ENCODE results near the gene CCNL2.

Gene CCNL2

DNA sequence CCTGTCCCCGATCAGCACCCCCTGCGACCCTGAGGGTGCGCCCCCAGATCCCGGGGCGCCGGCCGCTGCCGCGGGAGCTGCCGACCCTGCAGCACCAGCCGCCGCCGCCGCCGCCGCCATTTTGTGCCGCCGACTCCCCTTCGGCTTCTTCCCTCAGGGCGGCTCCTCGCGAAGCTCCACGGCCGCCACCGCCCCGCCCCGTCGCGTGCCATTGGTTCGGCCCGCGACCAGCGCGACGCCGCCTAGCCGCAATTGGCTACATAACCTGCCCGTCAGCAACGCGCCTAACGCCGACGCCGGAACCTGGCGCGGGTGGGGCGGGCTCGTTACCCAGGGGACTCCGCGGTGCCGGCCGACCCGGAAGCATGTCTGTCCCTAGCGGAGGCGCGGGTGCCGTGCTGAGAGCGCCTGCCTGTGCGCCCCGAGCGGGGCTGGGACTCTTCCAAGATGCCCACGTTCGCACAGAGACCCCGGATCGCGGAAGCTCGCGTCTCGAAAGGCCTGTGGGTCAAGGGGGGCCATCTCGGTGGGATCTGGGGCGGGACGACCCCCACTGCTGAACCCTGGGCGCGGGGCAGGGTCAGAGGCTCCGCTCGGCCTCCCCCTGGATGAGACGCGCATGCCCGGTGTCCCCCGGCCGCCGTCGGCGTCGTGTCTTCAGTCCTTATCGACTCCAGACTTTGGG is at the start of gene CCNL2 (continued):
- TF ChIP-seq ZBTB8A (tag by site-specific recombination; IDR thresholded peaks at IDR 0.05) (peak; percentile 81), OVOL3 (tag by site-specific recombination; IDR thresholded peaks at IDR 0.05) (peak; percentile 56; the same call in 1 of the 2 replicates), ZNF624 (tag by site-specific recombination; IDR thresholded peaks at IDR 0.05) (no peak), ZNF777 (tag by site-specific recombination; IDR thresholded peaks at IDR 0.05; ENCODE audit: borderline replicate concordance) (no peak), KLF9 (tag by site-specific recombination; IDR thresholded peaks at IDR 0.05; ENCODE audit: low read depth) (peak; percentile 37), SP3 (tag by site-specific recombination; IDR thresholded peaks at IDR 0.05) (peak; percentile 87), ZNF629 (tag by site-specific recombination; IDR thresholded peaks at IDR 0.05) (peak; percentile 49; the same call in 1 of the 2 replicates), ZSCAN30 (tag by site-specific recombination; IDR thresholded peaks at IDR 0.05) (peak; percentile 50; the same call in 1 of the 2 replicates), ZNF571 (tag by site-specific recombination; IDR thresholded peaks at IDR 0.05) (no peak), ZNF350 (tag by site-specific recombination; IDR thresholded peaks at IDR 0.05) (no peak), PRDM1 (tag by site-specific recombination; IDR thresholded peaks at IDR 0.05) (no peak), ZNF747 (tag by site-specific recombination; IDR thresholded peaks at IDR 0.05) (no peak), ZIC2 (tag by site-specific recombination; IDR thresholded peaks at IDR 0.05) (peak; percentile 68), ZNF10 (tag by site-specific recombination; IDR thresholded peaks at IDR 0.05) (no peak), ZNF561 (tag by site-specific recombination; IDR thresholded peaks at IDR 0.05; ENCODE audit: borderline replicate concordance) (peak; percentile 65; the same call in 1 of the 2 replicates), ZNF132 (tag by site-specific recombination; IDR thresholded peaks at IDR 0.05; ENCODE audit: borderline replicate concordance) (no peak), ZBTB1 (tag by site-specific recombination; IDR thresholded peaks at IDR 0.05) (no peak), ZNF558 (tag by site-specific recombination; IDR thresholded peaks at IDR 0.05) (no peak), GFI1B (tag by site-specific recombination; IDR thresholded peaks at IDR 0.05) (no peak), ZNF660 (tag by site-specific recombination; IDR thresholded peaks at IDR 0.05) (0 out of 2 replicates have a peak, but pooled peaks have one; percentile 62), ZFP37 (tag by site-specific recombination; IDR thresholded peaks at IDR 0.05) (peak; percentile 49; the same call in 1 of the 2 replicates), ZNF175 (tag by site-specific recombination; IDR thresholded peaks at IDR 0.05) (no peak), EGR2 (tag by site-specific recombination; IDR thresholded peaks at IDR 0.05; ENCODE audit: low read depth) (peak; percentile 62)
- TF ChIP-seq, protein P1, sequence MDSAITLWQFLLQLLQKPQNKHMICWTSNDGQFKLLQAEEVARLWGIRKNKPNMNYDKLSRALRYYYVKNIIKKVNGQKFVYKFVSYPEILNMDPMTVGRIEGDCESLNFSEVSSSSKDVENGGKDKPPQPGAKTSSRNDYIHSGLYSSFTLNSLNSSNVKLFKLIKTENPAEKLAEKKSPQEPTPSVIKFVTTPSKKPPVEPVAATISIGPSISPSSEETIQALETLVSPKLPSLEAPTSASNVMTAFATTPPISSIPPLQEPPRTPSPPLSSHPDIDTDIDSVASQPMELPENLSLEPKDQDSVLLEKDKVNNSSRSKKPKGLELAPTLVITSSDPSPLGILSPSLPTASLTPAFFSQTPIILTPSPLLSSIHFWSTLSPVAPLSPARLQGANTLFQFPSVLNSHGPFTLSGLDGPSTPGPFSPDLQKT (IDR thresholded peaks at IDR 0.05; ENCODE audit: borderline replicate concordance, low read depth, low read length), result peak; percentile 82; the same call in 1 of the 2 replicates
- TF ChIP-seq, protein P2, sequence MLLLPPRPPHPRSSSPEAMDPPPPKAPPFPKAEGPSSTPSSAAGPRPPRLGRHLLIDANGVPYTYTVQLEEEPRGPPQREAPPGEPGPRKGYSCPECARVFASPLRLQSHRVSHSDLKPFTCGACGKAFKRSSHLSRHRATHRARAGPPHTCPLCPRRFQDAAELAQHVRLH (tag by site-specific recombination; IDR thresholded peaks at IDR 0.05), result no peak
- TF ChIP-seq, protein P3, sequence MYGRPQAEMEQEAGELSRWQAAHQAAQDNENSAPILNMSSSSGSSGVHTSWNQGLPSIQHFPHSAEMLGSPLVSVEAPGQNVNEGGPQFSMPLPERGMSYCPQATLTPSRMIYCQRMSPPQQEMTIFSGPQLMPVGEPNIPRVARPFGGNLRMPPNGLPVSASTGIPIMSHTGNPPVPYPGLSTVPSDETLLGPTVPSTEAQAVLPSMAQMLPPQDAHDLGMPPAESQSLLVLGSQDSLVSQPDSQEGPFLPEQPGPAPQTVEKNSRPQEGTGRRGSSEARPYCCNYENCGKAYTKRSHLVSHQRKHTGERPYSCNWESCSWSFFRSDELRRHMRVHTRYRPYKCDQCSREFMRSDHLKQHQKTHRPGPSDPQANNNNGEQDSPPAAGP (tag by site-specific recombination; IDR thresholded peaks at IDR 0.05), result no peak
- TF ChIP-seq, protein P4, sequence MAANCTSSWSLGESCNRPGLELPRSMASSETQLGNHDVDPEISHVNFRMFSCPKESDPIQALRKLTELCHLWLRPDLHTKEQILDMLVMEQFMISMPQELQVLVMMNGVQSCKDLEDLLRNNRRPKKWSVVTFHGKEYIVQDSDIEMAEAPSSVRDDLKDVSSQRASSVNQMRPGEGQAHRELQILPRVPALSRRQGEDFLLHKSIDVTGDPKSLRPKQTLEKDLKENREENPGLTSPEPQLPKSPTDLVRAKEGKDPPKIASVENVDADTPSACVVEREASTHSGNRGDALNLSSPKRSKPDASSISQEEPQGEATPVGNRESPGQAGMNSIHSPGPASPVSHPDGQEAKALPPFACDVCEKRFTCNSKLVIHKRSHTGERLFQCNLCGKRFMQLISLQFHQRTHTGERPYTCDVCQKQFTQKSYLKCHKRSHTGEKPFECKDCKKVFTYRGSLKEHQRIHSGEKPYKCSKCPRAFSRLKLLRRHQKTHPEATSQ (tag by site-specific recombination; IDR thresholded peaks at IDR 0.05), result peak; percentile 48; the same call in 1 of the 2 replicates
- TF ChIP-seq, protein P5, sequence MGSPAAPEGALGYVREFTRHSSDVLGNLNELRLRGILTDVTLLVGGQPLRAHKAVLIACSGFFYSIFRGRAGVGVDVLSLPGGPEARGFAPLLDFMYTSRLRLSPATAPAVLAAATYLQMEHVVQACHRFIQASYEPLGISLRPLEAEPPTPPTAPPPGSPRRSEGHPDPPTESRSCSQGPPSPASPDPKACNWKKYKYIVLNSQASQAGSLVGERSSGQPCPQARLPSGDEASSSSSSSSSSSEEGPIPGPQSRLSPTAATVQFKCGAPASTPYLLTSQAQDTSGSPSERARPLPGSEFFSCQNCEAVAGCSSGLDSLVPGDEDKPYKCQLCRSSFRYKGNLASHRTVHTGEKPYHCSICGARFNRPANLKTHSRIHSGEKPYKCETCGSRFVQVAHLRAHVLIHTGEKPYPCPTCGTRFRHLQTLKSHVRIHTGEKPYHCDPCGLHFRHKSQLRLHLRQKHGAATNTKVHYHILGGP (tag by site-specific recombination; IDR thresholded peaks at IDR 0.05), result no peak
- TF ChIP-seq, protein P6, sequence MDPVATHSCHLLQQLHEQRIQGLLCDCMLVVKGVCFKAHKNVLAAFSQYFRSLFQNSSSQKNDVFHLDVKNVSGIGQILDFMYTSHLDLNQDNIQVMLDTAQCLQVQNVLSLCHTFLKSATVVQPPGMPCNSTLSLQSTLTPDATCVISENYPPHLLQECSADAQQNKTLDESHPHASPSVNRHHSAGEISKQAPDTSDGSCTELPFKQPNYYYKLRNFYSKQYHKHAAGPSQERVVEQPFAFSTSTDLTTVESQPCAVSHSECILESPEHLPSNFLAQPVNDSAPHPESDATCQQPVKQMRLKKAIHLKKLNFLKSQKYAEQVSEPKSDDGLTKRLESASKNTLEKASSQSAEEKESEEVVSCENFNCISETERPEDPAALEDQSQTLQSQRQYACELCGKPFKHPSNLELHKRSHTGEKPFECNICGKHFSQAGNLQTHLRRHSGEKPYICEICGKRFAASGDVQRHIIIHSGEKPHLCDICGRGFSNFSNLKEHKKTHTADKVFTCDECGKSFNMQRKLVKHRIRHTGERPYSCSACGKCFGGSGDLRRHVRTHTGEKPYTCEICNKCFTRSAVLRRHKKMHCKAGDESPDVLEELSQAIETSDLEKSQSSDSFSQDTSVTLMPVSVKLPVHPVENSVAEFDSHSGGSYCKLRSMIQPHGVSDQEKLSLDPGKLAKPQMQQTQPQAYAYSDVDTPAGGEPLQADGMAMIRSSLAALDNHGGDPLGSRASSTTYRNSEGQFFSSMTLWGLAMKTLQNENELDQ (tag by site-specific recombination; IDR thresholded peaks at IDR 0.05; ENCODE audit: low read depth), result no peak
- TF ChIP-seq, protein P7, sequence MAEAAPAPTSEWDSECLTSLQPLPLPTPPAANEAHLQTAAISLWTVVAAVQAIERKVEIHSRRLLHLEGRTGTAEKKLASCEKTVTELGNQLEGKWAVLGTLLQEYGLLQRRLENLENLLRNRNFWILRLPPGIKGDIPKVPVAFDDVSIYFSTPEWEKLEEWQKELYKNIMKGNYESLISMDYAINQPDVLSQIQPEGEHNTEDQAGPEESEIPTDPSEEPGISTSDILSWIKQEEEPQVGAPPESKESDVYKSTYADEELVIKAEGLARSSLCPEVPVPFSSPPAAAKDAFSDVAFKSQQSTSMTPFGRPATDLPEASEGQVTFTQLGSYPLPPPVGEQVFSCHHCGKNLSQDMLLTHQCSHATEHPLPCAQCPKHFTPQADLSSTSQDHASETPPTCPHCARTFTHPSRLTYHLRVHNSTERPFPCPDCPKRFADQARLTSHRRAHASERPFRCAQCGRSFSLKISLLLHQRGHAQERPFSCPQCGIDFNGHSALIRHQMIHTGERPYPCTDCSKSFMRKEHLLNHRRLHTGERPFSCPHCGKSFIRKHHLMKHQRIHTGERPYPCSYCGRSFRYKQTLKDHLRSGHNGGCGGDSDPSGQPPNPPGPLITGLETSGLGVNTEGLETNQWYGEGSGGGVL (tag by site-specific recombination; IDR thresholded peaks at IDR 0.05), result peak; percentile 25
